ENCODE measurements around the gene CDCA4. TPM values are rescaled to one million over a fixed set of nuclear protein-coding genes. Genes with fewer than 3 reads are reported as not detected.

Gene CDCA4
- total and polyA plus RNA-seq, 10 of the 15 experiments (the other 5 are each of a cell fraction or from before 2014, with no cell fraction given) = 10.4 to 64.0 (median 52.1) TPM

DNA sequence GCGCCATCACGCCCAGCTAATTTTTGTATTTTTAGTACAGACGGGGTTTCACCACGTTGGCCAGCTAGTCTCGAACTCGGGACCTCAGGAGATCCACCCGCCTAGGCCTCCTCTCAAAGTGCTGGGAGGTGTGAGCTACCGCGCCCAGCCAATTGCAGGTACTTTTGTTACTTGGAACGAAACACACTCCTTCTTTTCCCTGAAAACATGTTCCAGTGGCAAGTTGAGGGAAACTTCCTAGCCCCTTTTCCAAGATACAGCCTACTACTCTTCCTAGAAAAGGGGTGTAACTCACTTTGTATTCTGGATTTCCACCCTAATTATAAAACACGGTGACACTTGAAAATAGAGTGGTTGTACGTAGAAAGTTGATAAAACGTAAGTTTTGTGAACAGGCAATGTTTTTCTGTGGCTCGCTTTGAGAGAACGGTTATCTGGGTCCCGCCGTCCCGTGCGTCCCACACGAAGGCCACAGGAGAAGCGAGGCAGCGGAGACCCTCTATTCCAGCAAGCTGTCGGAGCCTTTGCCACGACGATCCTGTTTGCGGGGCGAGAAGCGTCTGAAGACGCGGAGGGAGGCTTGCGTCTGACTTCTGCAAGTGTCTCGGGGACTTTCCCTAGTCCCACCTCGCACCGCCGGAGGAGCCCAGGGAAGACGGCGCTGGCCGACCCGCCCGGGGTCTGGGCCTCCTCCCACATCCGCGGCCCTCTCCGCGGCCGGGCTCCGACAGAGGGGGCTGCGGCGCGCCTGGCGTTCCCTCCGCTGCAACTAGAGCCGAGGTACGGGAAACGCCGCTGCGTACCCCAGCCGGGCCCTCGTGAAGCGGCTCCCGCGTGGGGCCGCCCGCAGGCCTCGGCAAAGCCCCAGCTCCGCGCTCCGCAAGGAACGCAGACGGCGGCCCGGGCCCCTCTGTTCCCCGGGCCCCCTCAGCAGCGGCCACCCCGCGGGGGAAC is 745 bp downstream of the CDCA4 start:
- in situ Hi-C loops (cut with MboI) (no loop called here), intact Hi-C loops (cut with micrococcal nuclease; ENCODE audit: unreplicated experiment) (loop anchor here (5.0 kb wide), 1 partner anchor 47 kb away; the partner anchor contains the start of gene GPR132)
- no TSS peak for BruUV-seq (replicated peaks)
- H4K20me1 ChIP-seq (ENCODE audit: control insufficient read depth, insufficient read depth) = no peaks in the 10 kb centered on the region
- peak; percentile 47 for ATAC-seq
- SMC1A ChIA-PET (ENCODE audit: uncharacterized antibody, unreplicated experiment) = interaction anchor here (1.0 to 2.7 kb wide), 6 partner anchors 9 to 45 kb away, joined by 3 to 13 read pairs (median 4); partner anchors contain the start of gene GPR132
- FAIRE-seq = no peak
- peak overlapping the region; percentile 93 for H3K9ac ChIP-seq (ENCODE audit: control insufficient read depth, insufficient read depth, low read length)
- H2AFZ ChIP-seq (ENCODE audit: control insufficient read depth, low read depth, low read length) = peak overlapping the region; percentile 46
- H3K27ac ChIP-seq (ENCODE audit: control insufficient read depth, insufficient read depth) = peak overlapping the region; percentile 80
- no peaks in the 10 kb centered on the region for H3K27me3 ChIP-seq (replicated peaks in 1 of 2; ENCODE audit: control insufficient read depth in 2 of 2, insufficient read depth in 2 of 2, low read length in 1 of 2)
- no peaks in the 10 kb centered on the region for H3K9me3 ChIP-seq (replicated peaks; ENCODE audit: control insufficient read depth, insufficient read depth, low read length)
- peak overlapping the region; percentile 89 for H3K4me3 ChIP-seq
- peak overlapping the region; percentile 97 for H3K4me2 ChIP-seq (ENCODE audit: control insufficient read depth, insufficient read depth)
- peaks cover 74% of the 10 kb centered on the region for H3K79me2 ChIP-seq (ENCODE audit: control insufficient read depth, insufficient read depth, low read length)
- WGBS (ENCODE audit: insufficient coverage, insufficient replicate concordance, low lambda C conversion rate, missing lambda C conversion rate) = under 1% methylated on average over 64 of the region's 75 CpGs
- peaks cover 2 to 6% of the 10 kb centered on the region in 2 experiments; a peak in 3 of 4 replicates for H3K36me3 ChIP-seq (ENCODE audit: control insufficient read depth in 2 of 2, insufficient read depth in 2 of 2, low read length in 1 of 2)
- CTCF ChIA-PET = interaction anchor here (0.7 to 3.0 kb wide), 12 partner anchors 8 to 73 kb away, joined by 3 to 25 read pairs (median 3); partner anchors contain the start of gene GPR132
- H3K4me1 ChIP-seq (ENCODE audit: control insufficient read depth, insufficient read depth, low read length) = peaks cover 14% of the 10 kb centered on the region
- DNase-seq (ENCODE audit: low read depth, low spot score) = no peak
- POLR2A ChIA-PET = interaction anchor here (0.6 to 2.4 kb wide), 11 partner anchors 20 to 511 kb away, joined by 3 to 13 read pairs (median 5); partner anchors contain the start of genes CLBA1, GPR132 and SIVA1
- RAD21 ChIA-PET (ENCODE audit: unreplicated experiment) = interaction anchor here (1.0 to 3.9 kb wide), 5 partner anchors 25 to 66 kb away, joined by 4 to 25 read pairs (median 15); partner anchors contain the start of genes CLBA1 and GPR132
- TF ChIP-seq CHD4 (IDR thresholded peaks at IDR 0.05) = no peak
- TF ChIP-seq IKZF1 (conservative IDR thresholded peaks at IDR 0.05) = no peak
- TF ChIP-seq PML (IDR thresholded peaks at IDR 0.05; ENCODE audit: low read length) = no peak
- no peak for TF ChIP-seq TARDBP (IDR thresholded peaks at IDR 0.05; ENCODE audit: borderline replicate concordance)
- TF ChIP-seq DPF2 (IDR thresholded peaks at IDR 0.05) = no peak
- TF ChIP-seq RAD21 (IDR thresholded peaks at IDR 0.05; ENCODE audit: insufficient read depth, low read depth, low read length) = no peak
- TF ChIP-seq, protein P1, sequence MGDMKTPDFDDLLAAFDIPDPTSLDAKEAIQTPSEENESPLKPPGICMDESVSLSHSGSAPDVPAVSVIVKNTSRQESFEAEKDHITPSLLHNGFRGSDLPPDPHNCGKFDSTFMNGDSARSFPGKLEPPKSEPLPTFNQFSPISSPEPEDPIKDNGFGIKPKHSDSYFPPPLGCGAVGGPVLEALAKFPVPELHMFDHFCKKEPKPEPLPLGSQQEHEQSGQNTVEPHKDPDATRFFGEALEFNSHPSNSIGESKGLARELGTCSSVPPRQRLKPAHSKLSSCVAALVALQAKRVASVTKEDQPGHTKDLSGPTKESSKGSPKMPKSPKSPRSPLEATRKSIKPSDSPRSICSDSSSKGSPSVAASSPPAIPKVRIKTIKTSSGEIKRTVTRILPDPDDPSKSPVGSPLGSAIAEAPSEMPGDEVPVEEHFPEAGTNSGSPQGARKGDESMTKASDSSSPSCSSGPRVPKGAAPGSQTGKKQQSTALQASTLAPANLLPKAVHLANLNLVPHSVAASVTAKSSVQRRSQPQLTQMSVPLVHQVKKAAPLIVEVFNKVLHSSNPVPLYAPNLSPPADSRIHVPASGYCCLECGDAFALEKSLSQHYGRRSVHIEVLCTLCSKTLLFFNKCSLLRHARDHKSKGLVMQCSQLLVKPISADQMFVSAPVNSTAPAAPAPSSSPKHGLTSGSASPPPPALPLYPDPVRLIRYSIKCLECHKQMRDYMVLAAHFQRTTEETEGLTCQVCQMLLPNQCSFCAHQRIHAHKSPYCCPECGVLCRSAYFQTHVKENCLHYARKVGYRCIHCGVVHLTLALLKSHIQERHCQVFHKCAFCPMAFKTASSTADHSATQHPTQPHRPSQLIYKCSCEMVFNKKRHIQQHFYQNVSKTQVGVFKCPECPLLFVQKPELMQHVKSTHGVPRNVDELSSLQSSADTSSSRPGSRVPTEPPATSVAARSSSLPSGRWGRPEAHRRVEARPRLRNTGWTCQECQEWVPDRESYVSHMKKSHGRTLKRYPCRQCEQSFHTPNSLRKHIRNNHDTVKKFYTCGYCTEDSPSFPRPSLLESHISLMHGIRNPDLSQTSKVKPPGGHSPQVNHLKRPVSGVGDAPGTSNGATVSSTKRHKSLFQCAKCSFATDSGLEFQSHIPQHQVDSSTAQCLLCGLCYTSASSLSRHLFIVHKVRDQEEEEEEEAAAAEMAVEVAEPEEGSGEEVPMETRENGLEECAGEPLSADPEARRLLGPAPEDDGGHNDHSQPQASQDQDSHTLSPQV (IDR thresholded peaks at IDR 0.05) = no peak
- no peak for TF ChIP-seq HSF1 (IDR thresholded peaks at IDR 0.05; ENCODE audit: low read depth, low read length)
- TF ChIP-seq CEBPZ (IDR thresholded peaks at IDR 0.05; ENCODE audit: low read depth, low read length) = no peak
- no peak for TF ChIP-seq ZBTB33 (IDR thresholded peaks at IDR 0.05)

All from GM12878 (cell line).